MG63 (cell line): ENCODE results near the gene AAK1. TPM values are rescaled to one million over a fixed set of nuclear protein-coding genes. Genes with fewer than 3 reads are reported as not detected.

ENCODE experiments used
- total RNA-seq: library from RNA; depleted of rRNA; stranded (reverse); fragments of >200 nt; shearing (Covaris generic); gene quantifications from 2 replicates; pipeline ENCODE4 v1.2.3, GENCODE V29; 2014; ENCODE audit warnings: low replicate concordance; rRNA removed

The AAK1 gene
- total RNA-seq, 1 experiment from 2014 or later: 9.4 TPM

Other genes with a start within 250 kb of the AAK1 start
- gene NFU1, start 206.3 kb downstream of the AAK1 start, total RNA-seq: 49.4 and 56.5 TPM in 2 replicates
- 40.6 and 40.7 TPM in 2 replicates for gene ANXA4, start 98.4 kb upstream of the AAK1 start, total RNA-seq
- 2.2 and 4.6 TPM in 2 replicates for gene GMCL1, start 185.9 kb upstream of the AAK1 start, total RNA-seq